Type B pancreatic cell (in vitro differentiated cells): Measurements from ENCODE around the gene DCTN5. TPM values are rescaled to one million over a fixed set of nuclear protein-coding genes. Genes with fewer than 3 reads are reported as not detected.

Experiments
- DNase-seq: peaks from one replicate; pipeline ENCODE4 v3.0.0; 2021; ENCODE audit warnings: mixed read lengths; ENCODE audit not compliant: unreplicated experiment; ENCODE audit errors: extremely low spot score
- H3K27ac Mint-ChIP-seq: 2 replicates; pipeline ENCODE4 v1.8.0; 2021; ENCODE audit warnings: mild to moderate bottlenecking, mixed read lengths
- H3K27me3 Mint-ChIP-seq: 2 replicates; pipeline ENCODE4 v1.8.0; 2021; ENCODE audit warnings: mixed read lengths
- H3K36me3 Mint-ChIP-seq: 2 replicates; pipeline ENCODE4 v1.8.0; 2021; ENCODE audit warnings: mixed read lengths
- H3K4me1 Mint-ChIP-seq: one replicate; pipeline ENCODE4 v1.8.0; 2021; ENCODE audit warnings: mixed read lengths; ENCODE audit not compliant: unreplicated experiment
- H3K4me3 Mint-ChIP-seq: 2 replicates; pipeline ENCODE4 v1.8.0; 2021; ENCODE audit warnings: mild to moderate bottlenecking, mixed read lengths
- H3K9me3 Mint-ChIP-seq: 2 replicates; pipeline ENCODE4 v1.8.0; 2021; ENCODE audit warnings: mixed read lengths
- CTCF ChIP-seq: fragments of 200-600 bp; sonication (generic); conservative IDR thresholded peaks from 2 replicates; pipeline ENCODE4 v1.5.0; 2021; ENCODE audit warnings: antibody characterized with exemption, mild to moderate bottlenecking
- total RNA-seq: library from RNA; stranded (reverse); gene quantifications from 2 replicates; pipeline ENCODE4 v1.2.1, GENCODE V29; 2021; ENCODE audit warnings: low replicate concordance

DCTN5 gene
- total RNA-seq, 1 donor from 2014 or later: 78.3 TPM

DNA sequence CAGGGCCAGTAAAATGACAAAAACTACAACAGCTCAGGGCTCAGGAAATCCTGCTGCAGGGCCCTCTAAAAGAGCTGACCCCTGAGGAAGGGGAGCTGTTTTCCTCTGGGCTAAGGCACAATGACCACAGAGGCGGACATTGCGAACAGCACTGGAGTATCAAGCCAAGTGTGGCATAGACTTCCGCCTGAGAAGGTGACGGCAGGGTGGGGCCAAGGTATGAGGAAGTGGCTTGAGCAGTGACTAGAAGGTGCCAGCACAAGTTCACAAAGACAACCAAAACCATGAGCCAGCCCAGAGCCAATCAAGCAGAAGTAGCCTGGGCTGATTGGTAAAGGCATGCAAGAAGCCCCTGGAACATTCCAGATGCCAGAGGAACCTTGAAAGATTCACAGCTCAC is 57.8 kb downstream of the DCTN5 start:
- H3K27ac Mint-ChIP-seq: no peak overlapping the region
- peaks cover 9% of the 10 kb centered on the region for H3K9me3 Mint-ChIP-seq
- peaks cover 6% of the 10 kb centered on the region for H3K27me3 Mint-ChIP-seq
- peaks cover 14% of the 10 kb centered on the region for H3K4me1 Mint-ChIP-seq
- TF ChIP-seq CTCF: no peak
- H3K36me3 Mint-ChIP-seq: no peaks in the 10 kb centered on the region
- DNase-seq: no peak
- no peak overlapping the region for H3K4me3 Mint-ChIP-seq

DNA sequence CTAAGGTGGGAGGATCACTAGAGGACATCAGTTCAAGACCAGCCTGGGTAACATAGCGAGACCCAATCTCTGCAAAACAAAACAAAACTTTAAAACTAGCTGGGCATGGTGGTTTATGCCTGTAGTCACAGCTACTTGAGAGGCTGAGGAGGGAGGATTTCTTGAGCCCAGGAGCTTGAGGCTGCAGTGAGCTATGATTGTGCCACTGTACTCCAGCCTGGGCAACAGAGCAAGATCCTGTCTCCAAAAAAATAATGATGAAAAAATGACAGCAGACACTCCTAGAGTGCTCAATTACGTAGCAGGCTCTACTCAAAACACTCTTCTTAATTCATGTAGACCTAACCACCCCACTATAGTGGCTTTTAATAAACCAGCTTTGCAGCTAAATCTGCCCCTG is 58.8 kb downstream of the DCTN5 start:
- no peak overlapping the region for H3K4me3 Mint-ChIP-seq
- H3K36me3 Mint-ChIP-seq: no peaks in the 10 kb centered on the region
- peaks cover 9% of the 10 kb centered on the region for H3K9me3 Mint-ChIP-seq
- no peak overlapping the region for H3K27ac Mint-ChIP-seq
- peaks cover 6% of the 10 kb centered on the region for H3K4me1 Mint-ChIP-seq
- DNase-seq: no peak
- peaks cover 6% of the 10 kb centered on the region for H3K27me3 Mint-ChIP-seq
- TF ChIP-seq CTCF: no peak

- no peak for DNase-seq
- no peak overlapping the region for H3K27ac Mint-ChIP-seq
- peaks cover 9% of the 10 kb centered on the region for H3K9me3 Mint-ChIP-seq
- H3K36me3 Mint-ChIP-seq: no peaks in the 10 kb centered on the region
- peaks cover 5% of the 10 kb centered on the region for H3K4me1 Mint-ChIP-seq
- no peak overlapping the region for H3K4me3 Mint-ChIP-seq
- H3K27me3 Mint-ChIP-seq: peaks cover 6% of the 10 kb centered on the region
- TF ChIP-seq CTCF: no peak
Measured at GRCh38 chr16:23700509-23700908, 59.2 kb downstream of the DCTN5 start.

DNA sequence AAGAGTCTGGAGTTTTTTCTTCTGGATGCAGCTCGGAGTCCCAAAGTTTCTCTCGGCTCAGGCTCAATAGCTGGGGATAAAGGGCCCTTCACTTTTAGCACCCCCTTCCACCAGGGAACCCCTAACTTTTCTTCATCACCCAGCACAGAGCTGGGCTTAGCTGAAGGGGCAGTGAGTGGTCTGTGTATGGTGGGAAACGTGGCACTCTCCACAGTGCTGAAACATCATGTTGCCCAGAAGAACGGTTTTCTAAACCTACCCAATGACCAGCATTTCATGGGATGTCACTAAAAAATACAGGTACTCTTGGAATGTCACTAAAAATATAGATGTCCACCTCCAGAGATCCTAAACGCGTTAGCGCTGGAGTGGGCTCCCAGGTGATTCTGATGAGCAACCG is 59.8 kb downstream of the DCTN5 start:
- Mint-ChIP-seq H3K9me3 (peaks cover 9% of the 10 kb centered on the region), H3K4me1 (peaks cover 5% of the 10 kb centered on the region), H3K27ac (no peak overlapping the region), H3K4me3 (no peak overlapping the region), H3K36me3 (no peaks in the 10 kb centered on the region), H3K27me3 (peaks cover 6% of the 10 kb centered on the region)
- DNase-seq: no peak
- no peak for TF ChIP-seq CTCF

GRCh38 chr16:23702951-23703350 is 61.7 kb downstream of the DCTN5 start:
- Mint-ChIP-seq H3K9me3 (peaks cover 9% of the 10 kb centered on the region), H3K27ac (no peak overlapping the region), H3K36me3 (no peaks in the 10 kb centered on the region), H3K4me3 (no peak overlapping the region), H3K27me3 (peaks cover 6% of the 10 kb centered on the region), H3K4me1 (peaks cover 5% of the 10 kb centered on the region)
- no peak for DNase-seq
- TF ChIP-seq CTCF: no peak
